ENCODE data around the gene EHD2. TPM values are rescaled to one million over a fixed set of nuclear protein-coding genes. Genes with fewer than 3 reads are reported as not detected.

Gene EHD2
- total RNA-seq, 1 donor from 2014 or later = 6.3 TPM

Other genes with a start within 250 kb of the EHD2 start
- 0.10 TPM for gene SLC8A2, start 241.5 kb upstream of the EHD2 start, total RNA-seq
- 6.6 TPM for gene KPTN, start 229.2 kb upstream of the EHD2 start, total RNA-seq
- gene NAPA, start 198.4 kb upstream of the EHD2 start, total RNA-seq = 96.3 TPM
- 0.08 TPM for gene ZNF541, start 140.3 kb upstream of the EHD2 start, total RNA-seq
- gene BICRA, start 104.3 kb upstream of the EHD2 start, total RNA-seq = 6.7 TPM
- 80.3 TPM for gene NOP53, start 32.1 kb downstream of the EHD2 start, total RNA-seq
- gene SELENOW, start 65.3 kb downstream of the EHD2 start, total RNA-seq = 62.9 TPM
- not detected for gene TPRX1, start 91.1 kb downstream of the EHD2 start, total RNA-seq
- gene CRX, start 108.5 kb downstream of the EHD2 start, total RNA-seq = not detected
- gene TPRX2, start 145.8 kb downstream of the EHD2 start, total RNA-seq = not detected
- 347 TPM for gene SULT2A1, start 172.9 kb downstream of the EHD2 start, total RNA-seq